ENCODE results near the gene NKD1. TPM values are rescaled to one million over a fixed set of nuclear protein-coding genes. Genes with fewer than 3 reads are reported as not detected.

NKD1 gene
- polyA plus RNA-seq, 1 experiment: 0.11 TPM

DNA sequence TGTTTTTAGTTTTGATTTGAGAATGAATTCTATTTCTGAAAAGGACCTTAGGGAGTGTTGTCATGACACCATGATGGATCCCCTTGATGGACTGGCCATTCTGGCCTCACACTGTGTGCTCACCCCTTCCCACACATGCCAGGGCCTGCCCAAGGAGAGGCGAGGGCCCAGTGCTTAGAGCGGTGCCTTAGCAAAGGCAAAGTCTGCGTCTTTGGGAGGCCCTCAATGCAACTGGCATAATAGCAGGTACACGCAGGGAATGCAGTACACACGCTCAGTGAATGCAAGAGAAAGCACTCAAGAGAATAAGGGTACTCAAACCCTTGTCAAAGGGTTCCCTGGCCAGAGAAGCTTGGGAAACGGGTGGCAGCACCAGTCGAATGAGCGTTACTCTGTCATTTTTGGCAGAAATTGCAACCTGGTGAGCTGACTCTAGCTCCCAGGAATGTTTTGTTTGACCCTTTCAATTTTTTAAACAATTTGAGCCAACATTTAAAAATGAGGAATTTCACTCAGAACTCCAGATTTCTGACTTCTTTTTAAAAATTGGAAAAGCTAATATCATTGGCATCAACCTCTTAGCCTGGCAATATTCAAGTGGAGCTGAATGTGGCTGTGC, 32.1 kb downstream of the NKD1 start:
- ChIA-PET POLR2A (no interaction called here), CTCF (no interaction called here)
- DNase-seq (ENCODE audit: low read depth): no peak
- TF ChIP-seq, protein P1, sequence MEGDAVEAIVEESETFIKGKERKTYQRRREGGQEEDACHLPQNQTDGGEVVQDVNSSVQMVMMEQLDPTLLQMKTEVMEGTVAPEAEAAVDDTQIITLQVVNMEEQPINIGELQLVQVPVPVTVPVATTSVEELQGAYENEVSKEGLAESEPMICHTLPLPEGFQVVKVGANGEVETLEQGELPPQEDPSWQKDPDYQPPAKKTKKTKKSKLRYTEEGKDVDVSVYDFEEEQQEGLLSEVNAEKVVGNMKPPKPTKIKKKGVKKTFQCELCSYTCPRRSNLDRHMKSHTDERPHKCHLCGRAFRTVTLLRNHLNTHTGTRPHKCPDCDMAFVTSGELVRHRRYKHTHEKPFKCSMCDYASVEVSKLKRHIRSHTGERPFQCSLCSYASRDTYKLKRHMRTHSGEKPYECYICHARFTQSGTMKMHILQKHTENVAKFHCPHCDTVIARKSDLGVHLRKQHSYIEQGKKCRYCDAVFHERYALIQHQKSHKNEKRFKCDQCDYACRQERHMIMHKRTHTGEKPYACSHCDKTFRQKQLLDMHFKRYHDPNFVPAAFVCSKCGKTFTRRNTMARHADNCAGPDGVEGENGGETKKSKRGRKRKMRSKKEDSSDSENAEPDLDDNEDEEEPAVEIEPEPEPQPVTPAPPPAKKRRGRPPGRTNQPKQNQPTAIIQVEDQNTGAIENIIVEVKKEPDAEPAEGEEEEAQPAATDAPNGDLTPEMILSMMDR (IDR thresholded peaks at IDR 0.05; ENCODE audit: insufficient read depth, low read depth, low read length): no peak
- no peak overlapping the region for H3K4me3 ChIP-seq (ENCODE audit: low read depth, low read length)
- H3K36me3 ChIP-seq (ENCODE audit: control insufficient read depth, insufficient read depth, low read length): no peaks in the 10 kb centered on the region
- no peaks in the 10 kb centered on the region; the same call in 1 of the 2 replicates for H3K27me3 ChIP-seq (ENCODE audit: control insufficient read depth, insufficient read depth, low read length)

GRCh38 chr16:50581845-50582244, 33.6 kb downstream of the NKD1 start:
- CTCF ChIA-PET: no interaction called here
- DNase-seq (ENCODE audit: low read depth): no peak
- H3K36me3 ChIP-seq (ENCODE audit: control insufficient read depth, insufficient read depth, low read length): no peaks in the 10 kb centered on the region
- no peak overlapping the region for H3K4me3 ChIP-seq (ENCODE audit: low read depth, low read length)
- peaks cover 4% of the 10 kb centered on the region for H3K27me3 ChIP-seq (ENCODE audit: control insufficient read depth, insufficient read depth, low read length)
- POLR2A ChIA-PET: no interaction called here
- TF ChIP-seq, protein P1 (IDR thresholded peaks at IDR 0.05; ENCODE audit: insufficient read depth, low read depth, low read length): no peak

DNA sequence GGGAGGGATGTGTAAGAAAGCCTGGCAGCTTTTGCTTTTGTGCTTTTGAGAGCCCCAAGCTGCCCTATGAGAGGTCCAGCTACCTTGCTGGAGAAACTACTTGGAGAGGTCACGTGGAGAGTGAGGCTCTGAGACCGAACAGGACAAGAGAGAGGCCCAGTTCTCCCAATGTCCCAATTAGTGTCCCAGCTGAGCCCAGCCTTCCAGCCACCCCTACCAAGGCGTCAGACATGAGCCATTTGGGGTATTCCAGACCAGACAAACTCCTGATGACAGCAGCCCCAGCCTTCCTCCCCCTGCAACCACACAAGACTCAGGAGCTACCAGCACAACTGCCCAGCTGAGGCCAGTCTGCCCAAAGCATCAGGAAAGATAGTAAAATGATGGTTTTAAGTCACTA, 35.0 kb downstream of the NKD1 start:
- Histone ChIP-seq H3K4me3 (ENCODE audit: low read depth, low read length) (no peak overlapping the region), H3K27me3 (ENCODE audit: control insufficient read depth, insufficient read depth, low read length) (peaks cover 4% of the 10 kb centered on the region), H3K36me3 (ENCODE audit: control insufficient read depth, insufficient read depth, low read length) (no peaks in the 10 kb centered on the region)
- TF ChIP-seq, protein P1 (IDR thresholded peaks at IDR 0.05; ENCODE audit: insufficient read depth, low read depth, low read length): no peak
- ChIA-PET POLR2A (no interaction called here), CTCF (no interaction called here)
- no peak for DNase-seq (ENCODE audit: low read depth)

DNA sequence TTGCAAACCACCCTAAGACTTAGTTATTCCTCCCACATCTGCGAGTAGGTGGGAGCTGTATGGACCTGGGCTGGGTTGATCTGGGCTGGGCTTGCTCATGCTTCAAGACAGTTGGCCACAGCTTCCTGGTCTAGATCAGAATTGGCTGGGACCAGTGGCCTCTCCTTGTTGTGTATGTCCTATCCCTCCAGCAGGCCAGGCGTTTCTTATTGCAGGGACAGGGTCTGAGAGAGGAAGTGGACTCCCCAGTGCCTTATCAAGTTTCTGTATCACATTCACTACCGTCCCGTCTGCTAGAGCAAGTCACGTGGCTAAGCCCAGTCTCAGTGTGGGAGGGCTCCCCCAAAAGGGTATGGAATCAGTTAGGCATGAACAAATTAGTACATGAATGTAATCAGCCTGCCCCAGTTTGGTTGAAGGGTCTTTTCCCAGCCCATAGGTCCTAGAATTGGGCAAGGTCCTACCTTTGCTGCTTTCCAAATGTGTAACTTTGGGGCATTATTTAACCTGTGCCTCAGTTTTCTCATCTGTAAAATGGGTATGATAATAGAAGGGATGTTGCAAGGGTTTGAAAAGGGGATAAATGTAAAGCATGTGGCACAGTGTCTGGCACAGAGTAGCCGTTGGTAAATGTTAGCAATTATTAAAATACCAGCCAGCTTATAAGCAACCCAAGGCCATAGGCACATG, 36.0 kb downstream of the NKD1 start:
- Histone ChIP-seq H3K27me3 (ENCODE audit: control insufficient read depth, insufficient read depth, low read length) (peaks cover 4% of the 10 kb centered on the region), H3K4me3 (ENCODE audit: low read depth, low read length) (no peak overlapping the region), H3K36me3 (ENCODE audit: control insufficient read depth, insufficient read depth, low read length) (no peaks in the 10 kb centered on the region)
- no peak for DNase-seq (ENCODE audit: low read depth)
- CTCF ChIA-PET: no interaction called here
- TF ChIP-seq, protein P1 (IDR thresholded peaks at IDR 0.05; ENCODE audit: insufficient read depth, low read depth, low read length): no peak
- POLR2A ChIA-PET: no interaction called here

- Histone ChIP-seq H3K4me3 (ENCODE audit: low read depth, low read length) (no peak overlapping the region), H3K27me3 (ENCODE audit: control insufficient read depth, insufficient read depth, low read length) (peaks cover 4% of the 10 kb centered on the region), H3K36me3 (ENCODE audit: control insufficient read depth, insufficient read depth, low read length) (no peaks in the 10 kb centered on the region)
- ChIA-PET CTCF (no interaction called here), POLR2A (no interaction called here)
- TF ChIP-seq, protein P1 (IDR thresholded peaks at IDR 0.05; ENCODE audit: insufficient read depth, low read depth, low read length): no peak
- DNase-seq (ENCODE audit: low read depth): no peak
Measured at GRCh38 chr16:50585331-50585776, 37.2 kb downstream of the NKD1 start.

Data from BJ (cell line).